Fibroblast of skin of back (primary cell): ENCODE data around the gene FES.
"Not testable (repeated sequence)": the region's sequence is repeated elsewhere in the genome, so short reads cannot be mapped to it uniquely, and the experiment has no call there.

ENCODE experiments used
- DNase-seq: peaks from one replicate; pipeline ENCODE4 v3.0.0-alpha.2; 2013

The FES gene

DNA sequence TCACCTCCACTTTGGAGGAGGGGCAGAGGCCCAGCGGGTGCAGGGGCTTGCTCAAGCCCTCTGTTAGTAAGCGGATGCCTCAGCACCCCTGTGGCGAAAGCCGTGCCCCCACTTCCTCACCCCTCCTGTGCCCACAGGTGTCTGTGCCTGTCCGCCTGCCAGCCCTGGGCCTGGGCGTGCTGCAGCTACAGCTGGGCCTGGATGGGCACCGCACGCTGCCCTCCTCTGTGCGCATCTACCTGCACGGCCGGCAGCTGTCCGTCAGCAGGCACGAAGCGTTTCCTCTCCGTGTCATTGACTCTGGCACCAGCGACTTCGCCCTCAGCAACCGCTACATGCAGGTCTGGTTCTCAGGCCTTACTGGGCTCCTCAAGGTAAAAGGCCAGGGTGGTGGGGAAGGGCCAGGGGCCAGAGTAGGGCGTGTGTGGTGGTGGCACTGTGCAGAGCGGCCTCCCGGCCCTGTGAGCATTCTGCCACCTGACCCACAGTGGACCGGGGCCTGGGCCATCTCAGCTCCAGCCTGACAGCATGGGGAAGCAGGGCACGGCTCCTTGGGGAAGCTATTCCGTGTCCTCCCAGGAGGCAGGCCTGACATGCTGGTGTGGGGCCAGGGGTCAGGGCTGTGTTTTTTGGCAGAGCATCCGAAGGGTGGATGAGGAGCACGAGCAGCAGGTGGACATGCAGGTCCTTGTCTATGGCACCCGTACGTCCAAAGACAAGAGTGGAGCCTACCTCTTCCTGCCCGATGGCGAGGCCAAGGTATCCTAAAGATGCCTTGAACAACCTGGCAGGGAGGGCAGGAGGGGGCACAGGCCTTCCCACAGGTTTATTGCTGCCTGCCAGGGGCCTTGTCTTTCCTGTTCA is 27.8 kb downstream of the FES start:
- no peak for DNase-seq

DNA sequence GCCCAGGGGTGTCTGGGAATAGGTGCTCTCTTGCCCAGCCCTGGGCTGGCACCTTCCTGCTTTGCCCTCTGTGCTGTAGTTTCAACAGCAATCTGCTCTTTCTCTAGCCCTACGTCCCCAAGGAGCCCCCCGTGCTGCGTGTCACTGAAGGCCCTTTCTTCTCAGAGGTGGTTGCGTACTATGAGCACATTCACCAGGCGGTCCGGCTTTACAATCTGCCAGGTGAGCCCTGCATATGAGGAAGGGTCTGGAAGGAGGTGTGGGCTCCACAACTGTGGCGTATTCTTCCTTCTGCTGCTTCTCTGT is 28.4 kb downstream of the FES start:
- DNase-seq = no peak

DNA sequence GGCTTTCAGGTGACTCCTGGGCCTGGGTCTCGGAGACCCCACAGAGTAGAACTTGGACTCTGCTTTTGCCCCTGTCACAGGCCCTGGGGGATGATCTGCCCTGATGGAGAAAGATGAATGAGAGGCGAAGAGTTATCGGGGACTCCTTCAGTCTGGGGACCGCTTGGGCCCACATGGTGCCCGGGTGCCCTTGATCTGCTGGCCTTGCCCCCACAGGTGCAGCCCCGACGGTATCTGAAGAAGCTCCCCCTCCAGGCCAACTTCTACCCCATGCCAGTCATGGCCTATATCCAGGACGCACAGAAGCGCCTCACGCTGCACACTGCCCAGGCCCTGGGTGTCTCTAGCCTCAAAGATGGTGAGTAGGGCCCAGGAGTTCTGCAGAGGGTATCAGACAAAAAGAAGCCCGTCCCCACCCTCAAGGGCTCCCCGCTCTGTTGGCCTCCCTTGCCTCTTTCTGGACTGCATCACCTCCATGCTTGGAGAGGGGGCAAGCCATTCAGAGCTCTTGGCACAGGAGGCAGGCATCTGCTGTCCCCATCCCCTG is 29.2 kb downstream of the FES start:
- DNase-seq = no peak

GRCh38 chr15:90914305-90915080 is 30.2 kb downstream of the FES start:
- no peak for DNase-seq

- no peak for DNase-seq
These were observed 31.0 kb downstream of the FES start for GRCh38 chr15:90915216-90915807.

- no peak for DNase-seq
These were observed 31.6 kb downstream of the FES start for GRCh38 chr15:90915808-90916440.

DNA sequence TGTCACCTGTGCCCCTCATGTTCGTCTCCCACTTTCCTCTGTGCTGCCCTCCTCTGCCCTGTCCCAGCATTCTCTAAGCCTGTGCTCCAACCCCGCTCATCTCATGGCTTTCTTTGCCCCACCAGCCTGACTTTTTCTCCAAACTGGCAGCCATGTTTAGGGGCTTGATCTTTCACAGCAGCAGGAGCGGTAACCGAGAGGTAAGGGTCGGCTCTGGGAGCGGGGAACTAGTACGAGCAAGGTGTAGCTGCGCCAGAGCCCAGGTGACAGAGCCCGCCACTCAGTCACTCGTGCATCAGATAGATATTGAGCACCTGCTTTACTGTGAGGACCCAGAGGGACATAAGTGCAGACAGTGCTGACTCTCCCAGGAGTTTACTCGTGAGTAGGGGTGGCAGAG is 32.2 kb downstream of the FES start:
- DNase-seq = no peak

DNA sequence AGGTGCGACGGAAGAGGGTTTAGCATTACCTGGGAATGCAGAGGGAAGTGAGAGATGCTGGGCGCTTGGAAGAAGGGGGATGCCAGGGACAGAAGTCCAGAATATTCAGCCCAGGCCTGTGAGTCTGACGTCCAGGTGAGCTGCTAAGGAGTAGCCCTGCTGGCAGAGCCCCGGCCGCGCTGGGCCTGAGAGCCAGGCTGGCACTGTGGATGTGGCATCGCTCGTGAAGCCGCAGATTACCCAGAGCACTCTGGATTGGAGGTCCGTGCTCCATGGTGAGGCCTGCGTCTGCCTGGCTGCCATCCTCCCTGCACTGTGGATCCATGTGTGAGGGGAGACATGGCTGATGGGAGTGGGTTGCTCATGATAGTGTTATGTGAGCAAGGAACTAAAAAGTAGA is 33.3 kb downstream of the FES start:
- no peak for DNase-seq

GRCh38 chr15:90918034-90918788 is 33.9 kb downstream of the FES start:
- DNase-seq = no peak

DNA sequence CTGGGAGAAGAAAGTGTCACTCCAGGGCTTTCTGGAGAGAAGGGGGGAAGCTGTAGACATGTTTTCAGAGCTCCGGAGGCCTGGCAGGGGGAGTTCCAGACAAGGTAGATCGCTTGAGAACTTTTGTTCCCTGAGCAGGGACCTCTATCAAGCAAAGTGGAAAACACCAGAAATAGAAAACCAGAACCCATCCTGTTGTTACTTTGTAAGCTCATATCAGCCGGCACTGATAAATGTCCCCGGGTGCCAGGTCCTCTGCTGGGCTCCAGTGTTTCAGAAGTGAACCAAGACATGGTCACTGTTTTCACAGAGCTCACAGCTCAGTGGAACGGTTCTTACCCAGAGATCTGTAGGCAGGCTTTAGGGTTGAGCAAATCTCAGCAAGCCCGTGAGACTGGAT is 34.5 kb downstream of the FES start:
- no peak for DNase-seq

DNA sequence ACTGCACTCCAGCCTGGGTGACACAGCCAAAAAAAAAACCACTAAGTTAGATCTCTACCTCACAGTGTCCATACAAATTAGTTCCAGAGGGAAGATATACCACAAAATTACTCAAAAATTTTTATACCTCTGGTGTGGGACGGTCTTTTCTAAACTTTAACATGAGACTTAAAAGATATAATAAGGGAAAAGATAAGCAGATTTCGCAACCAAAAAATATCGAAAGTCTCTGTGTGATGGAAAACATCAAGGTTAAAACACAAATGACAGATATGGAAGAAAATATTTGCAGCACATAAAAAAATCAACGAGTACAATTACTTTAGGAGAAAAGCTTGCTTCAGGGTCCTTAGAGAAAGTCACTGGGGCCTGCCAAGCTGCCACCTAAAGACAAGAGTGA is 37.6 kb downstream of the FES start:
- DNase-seq = no peak

DNA sequence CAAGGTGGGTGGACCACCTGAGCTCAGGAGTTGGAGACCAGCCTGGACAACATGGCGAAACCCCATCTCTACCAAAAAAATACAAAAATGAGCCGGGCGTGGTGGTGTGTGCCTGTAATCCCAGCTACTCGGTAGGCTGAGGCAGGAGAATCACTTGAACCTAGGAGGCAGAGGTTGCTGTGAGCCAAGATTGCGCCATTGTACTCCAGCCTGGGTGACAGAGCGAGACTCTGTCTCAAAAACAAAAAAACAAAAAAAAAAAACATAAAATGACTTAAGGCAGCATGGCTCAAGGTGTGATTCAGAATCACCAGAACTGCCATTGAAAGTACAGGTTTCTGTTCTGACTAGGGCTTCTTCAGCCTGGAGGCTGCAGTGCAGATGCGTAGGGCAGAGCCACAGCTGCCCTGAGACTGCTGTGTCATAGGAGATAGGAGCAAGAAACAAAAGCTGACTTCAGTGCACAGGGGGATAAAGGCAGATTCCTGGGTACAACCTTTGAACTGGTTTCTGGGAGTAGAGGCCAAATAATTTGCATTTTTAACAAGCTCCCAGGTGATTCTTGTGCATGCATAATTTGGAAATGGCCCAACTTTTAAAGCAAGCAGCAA is 38.5 kb downstream of the FES start:
- DNase-seq = not testable (repeated sequence)

GRCh38 chr15:90924375-90924774 is 40.1 kb downstream of the FES start:
- no peak for DNase-seq

DNA sequence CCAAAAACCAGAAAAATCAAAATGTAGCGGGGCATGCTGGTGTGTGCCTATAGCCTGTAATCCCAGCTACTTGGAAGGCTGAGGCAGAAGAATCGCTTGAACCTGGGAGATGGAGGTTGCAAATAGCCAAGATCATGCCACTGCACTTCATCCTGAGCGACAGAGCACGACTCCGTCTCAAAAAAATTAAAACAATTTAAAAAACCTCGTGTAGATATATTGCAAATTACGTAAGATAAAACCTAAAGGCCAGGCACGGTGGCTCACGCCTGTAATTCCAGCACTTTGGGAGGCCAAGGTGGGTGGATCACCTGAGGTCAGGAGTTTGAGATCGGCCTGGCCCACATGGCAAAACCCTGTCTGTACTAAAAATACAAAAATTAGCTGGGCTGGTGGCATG is 42.5 kb downstream of the FES start:
- not testable (repeated sequence) for DNase-seq

DNA sequence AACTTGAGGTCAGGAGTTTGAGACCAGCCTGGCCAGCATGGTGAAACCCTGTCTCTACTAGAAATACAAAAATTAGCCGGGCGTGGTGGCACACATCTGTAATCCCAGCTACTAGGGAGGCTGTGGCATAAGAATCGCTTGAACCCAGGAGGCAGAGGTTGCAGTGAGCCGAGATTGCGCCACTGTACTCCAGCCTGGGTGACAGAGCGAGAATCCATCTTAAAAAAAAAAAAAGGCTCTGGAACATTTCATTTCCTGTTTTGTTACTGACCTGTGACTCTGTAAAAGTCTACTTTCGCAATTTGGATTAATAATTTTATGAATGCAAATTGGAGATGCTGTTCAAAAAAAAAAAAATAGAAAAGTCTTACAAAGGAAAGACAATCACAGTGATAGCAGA is 43.8 kb downstream of the FES start:
- DNase-seq = not testable (repeated sequence)

DNA sequence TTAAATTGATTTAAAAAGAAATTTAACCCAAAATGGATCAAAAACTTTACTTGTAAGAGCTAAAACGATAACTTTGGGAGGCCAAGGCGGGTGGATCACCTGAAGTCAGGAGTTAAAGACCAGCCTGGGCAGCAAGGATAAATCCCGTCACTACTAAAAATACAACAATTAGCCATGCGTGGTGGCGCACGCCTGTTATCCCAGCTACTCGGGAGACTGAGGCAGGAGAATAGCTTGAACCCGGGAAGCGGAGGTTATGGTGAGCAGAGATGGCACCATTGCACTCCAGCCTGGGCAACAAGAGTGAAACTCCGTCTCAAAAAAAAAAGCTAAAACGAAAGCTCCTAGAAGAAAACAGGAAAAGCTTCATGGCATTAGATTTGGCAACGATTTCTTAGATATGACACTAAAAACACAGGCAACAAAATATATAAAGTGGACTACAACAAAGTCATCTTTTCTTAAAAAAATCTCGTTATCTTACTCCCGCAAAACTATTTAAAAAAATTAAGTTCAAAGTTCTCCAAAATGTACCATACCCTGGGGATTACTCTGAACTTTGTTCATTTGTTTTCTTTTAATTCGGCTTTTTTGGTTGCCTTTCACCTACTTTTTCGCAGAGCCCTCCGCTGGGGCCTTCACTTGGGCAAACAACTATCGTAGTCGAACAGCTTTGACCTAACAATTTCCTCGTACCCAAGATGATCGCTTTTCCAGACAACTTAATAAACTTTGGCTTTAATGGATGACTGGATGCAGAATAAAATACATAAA is 45.1 kb downstream of the FES start:
- DNase-seq = no peak

DNA sequence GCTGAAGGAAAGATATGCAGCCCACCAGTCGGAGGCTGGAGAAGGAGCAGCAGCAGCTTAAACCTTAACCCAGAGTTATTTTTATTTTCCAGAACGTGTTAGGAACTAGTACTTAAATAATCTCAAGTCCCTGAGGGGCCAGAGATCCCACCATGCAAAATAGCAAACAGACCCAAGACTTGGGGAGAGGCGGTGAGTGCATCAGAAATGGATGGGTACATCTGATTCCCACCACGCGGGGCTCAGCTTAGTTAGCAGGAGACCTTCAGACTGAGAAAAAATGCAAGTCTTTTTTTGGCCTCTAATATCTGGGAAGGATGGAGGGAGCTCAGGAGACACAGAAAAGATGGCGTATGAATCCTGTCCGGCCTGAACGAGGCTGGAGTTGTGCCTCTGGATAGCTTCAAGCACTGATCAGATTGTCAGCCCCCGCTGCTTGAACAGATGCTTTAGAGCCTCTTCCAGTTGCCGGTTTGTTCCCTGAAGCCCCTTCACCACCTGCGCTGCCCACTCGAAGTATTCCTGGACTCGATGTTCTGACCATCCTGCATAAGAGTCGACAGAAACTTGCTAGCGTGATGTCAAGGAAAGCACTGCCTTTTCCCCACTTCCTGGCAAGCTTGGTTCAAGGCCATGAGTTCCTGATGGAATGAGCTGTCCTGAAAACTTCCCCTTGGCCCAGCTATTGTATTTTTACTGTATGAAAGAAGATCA is 46.7 kb downstream of the FES start:
- DNase-seq = no peak

DNA sequence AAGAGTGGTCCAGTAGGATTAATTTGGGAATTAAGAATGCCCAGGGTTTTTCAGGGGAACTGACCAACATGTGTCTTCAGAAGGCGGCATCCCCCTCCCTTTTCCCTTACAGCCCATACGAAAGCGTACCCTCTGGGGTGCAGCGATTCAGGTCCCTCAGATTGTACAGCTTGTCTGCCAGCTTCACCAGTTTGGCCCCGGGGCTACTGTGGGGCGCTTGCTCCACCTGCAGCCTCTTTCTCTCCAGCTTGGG is 47.2 kb downstream of the FES start:
- DNase-seq = no peak

DNA sequence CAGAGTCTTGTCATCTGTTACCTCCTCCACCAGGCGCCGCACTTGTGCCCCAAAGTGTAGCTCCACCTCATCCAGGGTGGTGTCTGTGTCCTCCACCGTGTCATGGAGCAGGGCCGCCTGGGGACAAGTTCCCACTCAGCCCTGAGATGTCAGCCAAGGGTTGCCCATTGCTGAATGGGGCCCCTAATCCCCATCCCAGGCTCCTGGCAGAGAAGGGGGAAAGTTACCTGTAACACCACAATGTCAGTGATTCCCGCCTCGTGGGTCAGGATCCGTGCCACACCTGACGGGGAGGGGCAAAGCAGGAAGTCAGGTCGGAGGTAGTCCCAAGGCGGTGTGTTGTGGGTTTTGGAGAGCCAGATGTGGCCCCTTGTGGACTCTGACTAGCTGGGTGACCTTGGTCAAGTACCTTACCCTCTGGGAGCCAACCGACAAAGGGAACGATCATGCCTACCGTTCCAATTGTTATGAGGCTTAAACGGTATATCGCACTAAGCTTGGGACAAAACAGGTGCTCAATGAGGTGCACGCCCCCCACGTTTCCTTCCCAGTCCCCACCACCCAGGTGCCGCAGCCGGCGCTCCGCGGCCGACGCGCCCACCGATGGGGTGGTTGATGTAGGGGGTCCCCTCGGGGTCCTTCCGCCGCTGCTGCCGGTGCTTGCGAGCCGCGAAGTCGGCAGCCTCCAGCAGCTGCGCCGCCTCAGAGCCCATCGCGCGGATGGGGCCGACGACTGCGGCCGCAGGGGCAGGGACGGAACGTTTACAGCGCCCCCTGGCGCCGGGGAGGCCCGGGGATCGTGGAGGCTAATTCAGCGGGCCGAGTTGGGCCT is 47.7 kb downstream of the FES start, which contains the start of gene HDDC3:
HDDC3 (minus strand) TSS at position 722 of the 832 bp plus-strand sequence; CDS start at position 713, 9 bp downstream.
- peak; percentile 80 for DNase-seq

GRCh38 chr15:90932660-90932991 is 48.3 kb downstream of the FES start:
- DNase-seq = no peak
